NCI-H345 (cell line): ENCODE measurements around the gene GIT2.
"Not testable (repeated sequence)": the region's sequence is repeated elsewhere in the genome, so short reads cannot be mapped to it uniquely, and the experiment has no call there.

ENCODE experiments used
- DNase-seq: peaks from one replicate; lab custom pipeline; 2025; lab: John Stamatoyannopoulos, UW

The GIT2 gene

DNA sequence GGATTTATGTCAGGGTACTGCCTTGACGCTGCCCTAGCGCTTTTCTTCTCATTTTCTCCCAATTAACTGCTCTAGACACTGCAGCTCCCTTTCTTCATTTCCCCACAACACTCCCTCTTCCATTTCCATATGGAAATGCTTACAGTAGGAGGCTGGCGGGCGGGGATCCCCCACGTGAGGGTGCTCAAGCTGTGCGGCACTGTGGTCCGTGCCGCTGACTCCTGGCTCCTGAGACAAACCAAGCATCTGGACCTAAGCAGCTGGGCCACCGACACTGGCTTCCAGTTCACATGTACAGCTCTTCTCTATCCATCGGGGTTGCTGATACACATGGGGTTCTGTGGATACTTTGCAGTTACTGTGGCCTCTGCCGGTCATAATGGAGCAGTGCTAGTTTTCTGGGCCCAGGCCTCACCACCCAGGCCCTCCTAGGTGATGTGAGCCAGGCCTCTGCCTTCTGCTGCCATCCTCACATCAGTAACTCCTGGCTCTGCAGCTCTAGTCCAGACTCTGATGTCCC is 75.8 kb downstream of the GIT2 start:
- DNase-seq, result no peak

DNA sequence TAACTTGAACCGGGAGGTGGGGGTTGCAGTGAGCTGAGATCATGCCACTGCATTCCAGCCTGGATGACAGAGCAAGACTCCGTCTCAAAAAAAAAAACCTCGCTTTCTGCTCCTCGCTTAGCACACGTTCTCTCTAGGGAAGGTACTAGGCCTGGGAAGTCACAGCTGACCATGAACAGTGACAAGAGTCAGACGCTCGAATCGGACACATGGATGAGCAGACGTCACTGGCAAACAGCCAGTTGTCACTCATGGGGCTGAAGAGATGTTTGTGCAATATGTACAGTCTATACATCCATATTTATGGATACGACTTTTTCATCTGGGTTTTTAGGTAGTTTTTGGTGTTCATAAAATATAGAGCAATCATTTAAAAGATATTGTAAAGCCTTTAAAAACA is 76.7 kb downstream of the GIT2 start:
- no peak for DNase-seq

GRCh38 chr12:109916045-109916444 is 80.1 kb downstream of the GIT2 start:
- DNase-seq, result no peak

DNA sequence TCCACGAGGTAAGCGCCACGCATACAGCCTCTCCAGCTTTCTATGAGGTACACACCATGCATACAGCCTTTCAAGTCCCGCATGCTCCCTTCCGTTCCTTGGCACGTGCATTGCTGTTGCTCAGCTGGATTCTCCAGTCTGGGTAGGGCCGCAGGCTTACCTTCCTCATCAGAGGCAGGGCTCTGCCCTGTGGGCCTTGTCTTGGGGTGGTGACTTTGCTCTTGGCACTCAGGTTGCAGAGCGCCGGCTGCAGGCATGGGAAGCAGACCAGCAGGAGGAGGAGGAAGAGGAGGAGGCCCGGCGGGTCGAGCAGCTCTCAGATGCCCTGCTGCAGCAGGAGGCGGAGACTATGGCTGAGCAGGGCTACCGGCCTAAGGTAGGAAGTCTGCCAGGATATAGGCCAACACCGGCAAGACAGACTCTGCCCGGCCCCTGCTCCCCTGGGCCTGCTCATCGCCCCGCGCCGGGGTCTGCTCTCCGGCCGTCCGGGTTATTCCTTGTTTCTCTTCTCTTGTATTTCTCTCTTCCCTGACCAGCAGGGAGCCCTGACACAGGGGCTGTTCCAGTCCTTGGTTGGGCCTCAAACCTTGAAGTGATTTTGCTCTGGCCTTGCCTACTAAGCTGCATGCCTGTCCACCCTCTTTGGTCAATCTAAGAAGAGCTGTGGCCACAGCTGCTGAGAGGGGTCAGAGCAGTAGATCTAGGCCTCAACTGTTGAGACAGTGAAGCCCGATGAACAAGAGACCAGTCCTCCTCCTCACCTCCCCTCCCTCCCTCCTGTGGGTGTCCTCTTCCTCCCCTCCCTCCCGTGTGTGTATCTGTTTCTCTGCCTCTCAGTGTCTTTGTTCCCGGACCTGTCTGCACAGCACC is 80.8 kb downstream of the GIT2 start:
- DNase-seq, result no peak

- no peak for DNase-seq
Observed at GRCh38 chr12:109914461-109914860, 81.7 kb downstream of the GIT2 start.

- no peak for DNase-seq
Observed at GRCh38 chr12:109912855-109913321, 83.3 kb downstream of the GIT2 start.

- no peak for DNase-seq
Observed at GRCh38 chr12:109910969-109911348, 85.2 kb downstream of the GIT2 start.

GRCh38 chr12:109910254-109910968 is 85.8 kb downstream of the GIT2 start:
- DNase-seq, result no peak

DNA sequence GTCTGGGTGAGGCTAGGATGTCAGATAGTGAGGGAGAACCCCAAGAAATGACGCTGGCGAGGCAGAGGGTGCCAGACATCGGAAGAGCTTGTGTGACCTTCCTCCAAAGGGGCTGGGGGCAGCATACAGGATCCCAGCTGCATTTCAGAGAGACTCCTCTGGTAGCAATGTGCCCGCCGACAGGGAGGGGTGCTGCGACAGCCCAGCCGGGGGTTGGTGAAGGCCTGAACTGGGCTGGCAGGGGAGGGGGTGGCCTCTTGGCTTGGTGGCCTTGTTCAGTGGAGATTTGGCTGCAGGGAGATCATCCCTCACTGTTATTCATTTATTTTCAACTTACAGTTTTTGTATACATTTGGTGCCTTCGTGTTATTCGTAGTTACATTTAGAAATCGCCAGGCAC is 90.9 kb downstream of the GIT2 start:
- DNase-seq, result no peak

GRCh38 chr12:109902891-109903418 is 93.2 kb downstream of the GIT2 start:
- DNase-seq, result no peak

- peak; percentile 21 for DNase-seq
Observed at GRCh38 chr12:109900752-109901580, 95.2 kb downstream of the GIT2 start.

DNA sequence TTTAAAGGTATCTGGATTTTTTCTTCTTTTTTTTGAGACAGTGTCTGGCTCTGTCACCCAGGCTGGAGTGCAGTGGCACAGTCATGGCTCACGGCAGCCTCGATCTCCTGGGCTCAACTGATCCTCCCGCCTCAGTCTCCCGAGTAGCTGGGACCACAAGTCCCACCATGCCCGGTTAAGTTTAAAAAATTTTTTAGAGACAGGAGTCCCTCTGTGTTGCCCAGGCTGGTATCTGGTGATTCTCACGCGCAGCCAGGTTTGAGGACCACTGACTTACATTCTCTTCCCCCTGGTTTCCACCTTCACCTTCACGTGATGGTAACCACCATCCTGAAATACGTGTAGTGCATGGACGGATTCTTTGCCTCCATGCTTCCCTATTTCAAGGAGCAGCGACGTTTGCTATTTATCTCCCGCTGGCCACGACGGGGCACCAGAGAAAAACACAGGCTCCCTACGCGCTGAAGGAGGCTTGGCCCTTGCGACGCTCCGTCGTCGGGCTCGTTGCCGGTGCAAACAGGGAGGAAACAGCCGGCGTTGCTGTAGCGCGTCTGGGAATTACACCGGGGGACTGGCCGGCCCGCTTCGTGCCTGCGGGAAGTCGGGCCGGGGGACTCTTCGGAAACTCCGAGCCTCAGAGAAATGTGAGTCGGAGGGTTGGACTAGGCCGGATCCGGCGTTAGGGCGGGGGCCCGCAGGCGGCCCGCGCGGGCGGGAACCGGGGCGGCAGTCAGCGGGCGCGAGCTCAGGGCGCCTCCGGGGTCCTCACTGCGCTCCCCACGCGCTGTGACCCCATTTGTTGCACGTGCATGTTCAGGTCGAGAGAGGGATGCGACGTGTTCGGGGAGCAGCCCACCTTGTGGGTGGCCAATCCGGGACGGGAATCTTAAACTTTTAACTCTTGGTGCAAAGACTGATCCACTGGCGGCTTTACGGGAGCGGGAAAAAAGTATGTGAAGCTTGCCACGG is 96.1 kb downstream of the GIT2 start, which contains the start of gene TCHP:
Gene TCHP (plus strand): TSS at position 492 of the 969 bp plus-strand sequence. CDS start 2,753 bp downstream, outside the sequence.
- DNase-seq, result peak; percentile 73

DNA sequence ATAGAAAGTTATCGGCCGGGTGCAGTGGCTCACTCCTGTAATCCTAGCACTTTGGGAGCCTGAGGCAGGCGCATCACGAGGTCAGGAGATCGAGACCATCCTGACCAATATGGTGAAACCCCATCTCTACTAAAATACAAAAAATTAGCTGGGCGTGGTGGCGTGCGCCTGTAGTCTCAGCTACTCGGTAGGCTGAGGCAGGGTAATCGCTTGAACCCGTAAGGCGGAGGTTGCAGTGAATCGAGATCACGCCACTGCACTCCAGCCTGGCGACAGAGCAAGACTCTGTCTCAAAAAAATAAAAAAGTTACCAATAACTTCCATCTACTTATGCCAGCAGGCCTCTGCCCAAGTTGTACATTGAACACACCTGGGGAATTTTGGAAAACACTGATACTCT is 96.8 kb downstream of the GIT2 start:
- not testable (repeated sequence) for DNase-seq

DNA sequence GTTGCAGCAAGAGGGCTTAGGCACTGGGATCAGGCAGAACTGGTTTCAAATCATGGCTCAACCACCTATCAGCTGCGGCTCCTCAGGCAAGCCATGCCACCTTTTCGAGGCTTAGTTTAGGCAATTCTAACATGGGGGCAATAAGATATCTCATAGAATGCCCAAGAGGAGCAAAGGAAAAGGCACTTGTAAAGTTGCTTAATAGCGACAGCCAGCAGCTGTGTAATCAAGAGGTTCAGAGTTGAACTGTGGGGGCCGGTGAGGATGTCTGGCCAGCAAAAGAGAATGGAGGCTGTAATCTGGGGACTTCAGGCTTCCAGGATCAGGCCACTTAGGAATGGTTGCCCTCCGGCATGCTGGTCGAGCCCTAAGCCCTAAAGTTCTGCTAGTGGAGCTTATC is 99.1 kb downstream of the GIT2 start:
- no peak for DNase-seq

DNA sequence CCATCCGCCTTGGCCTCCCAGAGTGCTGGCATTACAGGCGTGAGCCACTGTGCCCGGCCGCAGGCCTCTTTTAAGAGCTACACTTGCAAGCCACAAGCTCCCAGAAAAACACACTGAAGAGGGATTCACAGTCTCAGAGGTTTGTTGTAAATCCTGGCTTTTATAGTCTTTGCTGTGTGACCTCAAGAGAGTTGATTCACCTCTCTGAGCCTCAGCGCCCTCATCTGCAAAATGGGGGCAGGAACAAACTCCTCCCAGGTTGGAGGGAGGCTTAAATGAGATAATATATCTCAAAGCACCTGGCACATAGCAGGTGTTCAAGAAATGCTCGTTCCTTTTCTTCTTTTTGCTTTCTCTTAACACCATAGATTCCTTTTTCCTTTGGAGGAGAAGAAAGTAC is 100.0 kb downstream of the GIT2 start:
- no peak for DNase-seq

- no peak for DNase-seq
Observed at GRCh38 chr12:109894939-109895338, 101.2 kb downstream of the GIT2 start.

DNA sequence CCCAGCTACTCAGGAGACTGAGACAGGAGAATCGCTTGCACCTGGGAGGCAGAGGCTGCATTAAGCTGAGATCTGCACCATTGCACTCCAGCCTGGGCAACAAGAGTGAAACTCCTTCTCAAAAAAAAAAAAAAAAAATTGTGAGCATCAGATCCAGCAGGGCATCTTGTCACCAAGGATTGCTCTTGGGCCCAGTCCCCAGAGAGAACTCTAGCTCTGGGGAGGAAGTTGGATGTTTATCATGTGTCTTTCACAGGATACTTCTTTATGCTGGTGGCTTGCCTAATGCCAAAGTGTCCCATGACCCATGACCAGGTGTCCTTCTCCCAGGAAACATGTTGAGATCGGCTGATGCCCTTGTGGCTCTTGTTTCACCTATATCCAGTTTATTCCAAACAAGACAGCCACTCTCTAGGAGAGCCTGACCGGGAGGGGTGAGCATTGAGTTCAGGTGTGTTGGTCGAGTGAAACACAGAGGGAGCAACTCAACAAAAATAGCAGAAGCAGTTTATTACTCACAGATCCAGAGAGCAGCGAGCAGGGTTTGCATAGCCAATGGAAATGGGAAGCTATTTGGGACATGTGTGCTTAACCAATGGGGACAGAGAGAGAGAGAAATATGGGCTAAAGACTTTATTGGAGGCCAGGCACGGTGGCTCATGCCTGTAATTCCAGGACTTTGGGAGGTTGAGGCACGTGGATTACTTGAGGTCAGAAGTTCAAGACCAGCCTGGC is 102.7 kb downstream of the GIT2 start:
- DNase-seq, result no peak

- DNase-seq, result no peak
Observed at GRCh38 chr12:109892748-109893147, 103.4 kb downstream of the GIT2 start.

GRCh38 chr12:109892165-109892715 is 103.9 kb downstream of the GIT2 start:
- DNase-seq, result no peak
